HG03103 (cell line): Measurements from ENCODE around the gene RELCH.

Experiments used
- ATAC-seq: cut with Tn5 transposase; IDR thresholded peaks from one replicate; pipeline ENCODE4 v1.9.1; 2021; ENCODE audit warnings: low read depth; ENCODE audit not compliant: unreplicated experiment

The RELCH gene

DNA sequence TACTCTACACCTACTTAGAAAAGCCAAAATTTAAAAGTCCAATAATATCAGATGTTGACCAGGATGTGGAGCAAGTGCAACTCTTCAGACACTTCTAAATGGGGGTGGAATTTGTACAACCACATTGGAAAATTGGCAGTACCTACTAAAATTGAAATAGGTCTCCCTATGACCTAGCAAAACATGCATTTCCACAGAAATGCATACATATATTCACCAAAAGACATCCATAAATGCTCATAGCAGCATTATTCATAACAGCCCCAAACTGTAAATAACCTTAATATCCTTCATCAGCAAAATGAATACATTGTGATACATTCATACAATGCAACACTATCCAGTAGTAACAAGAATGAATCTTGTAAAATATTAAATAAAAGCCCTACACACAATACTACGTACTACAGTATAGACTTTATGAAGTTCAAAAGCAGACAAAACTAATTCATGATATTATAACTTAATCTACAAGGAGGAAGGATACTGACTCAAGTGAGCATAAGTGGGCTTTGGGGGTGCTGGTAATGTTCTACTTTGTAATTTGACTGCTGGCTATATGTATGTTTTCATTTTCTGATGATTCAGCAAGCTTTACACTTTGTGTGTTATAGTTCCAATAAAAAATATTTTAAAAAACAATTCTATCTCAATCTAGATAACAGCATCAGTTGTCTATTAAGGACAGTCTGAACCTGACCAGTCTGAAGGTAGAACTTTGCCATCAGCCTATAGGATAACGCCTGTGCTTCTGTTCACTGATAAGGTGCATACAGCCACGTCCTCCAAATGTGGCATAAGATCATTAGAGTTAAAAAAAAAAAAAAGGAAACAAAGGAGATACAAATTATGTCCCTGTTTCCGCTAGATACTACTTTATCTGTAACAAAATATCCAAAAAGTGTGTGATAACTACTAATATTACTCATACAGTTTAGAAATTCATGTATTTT is 131.4 kb downstream of the RELCH start:
- ATAC-seq = no peak

DNA sequence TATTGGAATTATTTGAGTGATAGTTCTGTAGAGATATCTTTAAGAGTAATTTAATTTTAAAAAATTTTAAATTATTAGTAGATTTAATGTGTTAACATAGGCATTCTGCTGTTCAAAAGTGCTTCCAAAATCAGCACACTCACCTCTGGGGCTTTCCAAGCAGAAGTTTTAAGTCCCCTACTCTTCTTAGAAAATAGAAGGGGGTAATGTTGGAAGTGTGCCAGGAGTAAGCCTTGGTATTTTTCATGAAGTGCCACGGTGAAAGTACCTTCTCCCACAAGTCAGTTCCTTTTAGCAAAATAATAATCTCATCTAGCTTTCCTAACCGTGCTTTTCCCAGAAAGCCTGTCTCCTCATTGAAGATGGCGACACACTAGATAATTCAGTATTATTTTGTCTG is 134.1 kb downstream of the RELCH start:
- ATAC-seq = no peak

DNA sequence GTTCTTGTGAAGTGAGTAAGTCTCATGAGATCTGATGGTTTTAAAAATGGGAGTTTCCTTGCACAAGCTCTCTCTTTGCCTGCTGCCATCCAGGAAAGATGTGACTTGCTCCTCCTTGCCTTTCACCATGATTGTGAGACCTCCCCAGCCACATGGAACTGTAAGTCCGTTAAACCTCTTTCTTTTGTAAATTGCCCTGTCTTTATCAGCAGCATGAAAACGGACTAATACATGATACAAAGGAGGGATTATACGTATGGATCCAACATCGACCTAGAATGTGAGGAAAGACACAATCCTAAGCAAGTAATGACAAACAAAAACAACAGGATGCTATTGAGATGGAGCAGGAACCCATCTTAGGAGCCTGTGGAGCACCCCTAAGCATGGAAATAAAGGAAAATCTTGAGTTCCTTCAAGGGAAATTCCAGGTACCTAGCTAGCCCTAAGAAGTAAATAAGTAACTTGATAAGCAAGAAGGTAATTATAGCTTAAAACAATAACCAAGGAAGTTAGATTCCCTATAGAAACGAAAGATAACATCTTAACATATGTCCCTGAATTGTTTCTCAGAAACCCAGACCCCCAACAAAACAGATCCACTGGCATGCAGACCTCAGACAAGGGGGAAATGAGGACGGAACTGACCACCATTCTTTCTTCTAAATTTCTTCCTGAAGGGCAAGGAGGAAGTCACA is 136.6 kb downstream of the RELCH start:
- ATAC-seq = no peak

DNA sequence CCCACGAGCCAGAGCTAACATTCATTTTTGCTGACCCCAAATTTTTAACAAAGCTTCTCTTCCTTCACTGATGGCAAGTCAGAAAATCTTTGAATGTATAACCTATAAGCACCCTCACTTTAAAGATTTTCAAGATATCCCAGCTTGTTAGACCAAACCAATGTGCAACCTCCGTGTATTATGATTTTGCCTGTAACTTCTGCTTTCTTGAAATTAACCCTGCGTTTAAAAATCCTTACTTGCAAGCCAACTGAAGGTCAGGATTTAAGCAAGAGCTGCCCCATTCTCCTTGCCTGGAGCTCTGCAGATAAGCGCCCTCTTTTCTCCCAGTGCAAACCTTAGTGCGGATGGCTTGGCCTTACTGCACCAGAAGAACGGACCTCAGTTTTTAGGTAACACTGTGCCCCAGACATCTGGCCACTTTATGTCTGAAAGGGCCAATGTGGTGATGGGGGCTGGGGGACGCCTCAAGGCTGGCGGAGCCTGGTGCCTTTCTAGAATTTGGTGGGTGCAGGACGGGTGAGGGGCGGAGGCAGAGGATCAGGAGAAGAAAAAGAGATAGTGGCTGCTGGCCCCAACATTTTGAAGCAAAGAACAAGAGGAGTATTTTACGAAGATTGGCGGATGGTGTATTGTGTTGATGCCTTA is 137.2 kb downstream of the RELCH start:
- no peak for ATAC-seq

DNA sequence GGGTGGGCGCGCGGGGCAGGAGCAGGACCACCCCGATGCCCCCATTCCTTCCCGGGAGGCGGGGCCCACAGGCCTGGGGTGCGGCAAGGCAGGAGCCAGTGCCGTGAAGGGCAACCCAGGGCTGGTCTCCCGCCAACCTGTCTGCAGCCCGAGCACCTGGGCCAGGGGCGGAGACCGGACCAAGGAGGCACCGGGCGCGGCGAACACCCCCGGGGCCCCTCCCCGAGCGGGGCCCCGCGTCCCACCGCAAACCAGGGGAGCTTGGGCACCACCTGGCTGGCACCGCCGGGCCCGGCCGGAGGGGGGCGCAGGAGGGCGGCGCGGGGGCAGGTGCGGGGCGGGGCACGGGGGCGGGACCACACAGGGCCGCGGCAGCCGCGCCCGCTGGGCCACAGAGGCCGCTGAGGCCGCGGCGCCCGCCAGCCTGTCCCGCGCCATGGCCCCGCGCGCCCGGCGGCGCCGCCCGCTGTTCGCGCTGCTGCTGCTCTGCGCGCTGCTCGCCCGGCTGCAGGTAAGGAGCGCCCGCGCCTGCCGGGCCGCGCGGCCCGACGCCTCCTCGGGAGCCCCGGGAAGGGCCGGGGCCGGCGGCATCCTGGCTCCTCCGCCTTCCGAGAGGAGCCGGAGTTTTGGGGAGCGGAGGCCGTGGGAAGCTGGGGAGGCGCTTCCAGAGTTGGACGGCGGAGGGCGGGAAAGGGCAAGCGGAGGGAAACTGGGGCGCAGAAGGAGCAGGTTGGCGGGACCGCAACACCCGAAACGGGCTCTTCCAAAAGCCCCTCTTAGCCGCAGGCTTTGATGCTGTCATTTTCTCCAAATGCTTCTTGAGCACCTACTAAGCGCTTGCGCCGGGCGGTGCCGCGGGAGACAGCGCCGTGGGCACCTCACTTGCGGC is 138.1 kb downstream of the RELCH start, which contains the start of gene TNFRSF11A:
Gene TNFRSF11A (plus strand): TSS at position 394 of the 889 bp plus-strand sequence. CDS start 43 bp downstream, at position 437.
- ATAC-seq = peak; percentile 62

DNA sequence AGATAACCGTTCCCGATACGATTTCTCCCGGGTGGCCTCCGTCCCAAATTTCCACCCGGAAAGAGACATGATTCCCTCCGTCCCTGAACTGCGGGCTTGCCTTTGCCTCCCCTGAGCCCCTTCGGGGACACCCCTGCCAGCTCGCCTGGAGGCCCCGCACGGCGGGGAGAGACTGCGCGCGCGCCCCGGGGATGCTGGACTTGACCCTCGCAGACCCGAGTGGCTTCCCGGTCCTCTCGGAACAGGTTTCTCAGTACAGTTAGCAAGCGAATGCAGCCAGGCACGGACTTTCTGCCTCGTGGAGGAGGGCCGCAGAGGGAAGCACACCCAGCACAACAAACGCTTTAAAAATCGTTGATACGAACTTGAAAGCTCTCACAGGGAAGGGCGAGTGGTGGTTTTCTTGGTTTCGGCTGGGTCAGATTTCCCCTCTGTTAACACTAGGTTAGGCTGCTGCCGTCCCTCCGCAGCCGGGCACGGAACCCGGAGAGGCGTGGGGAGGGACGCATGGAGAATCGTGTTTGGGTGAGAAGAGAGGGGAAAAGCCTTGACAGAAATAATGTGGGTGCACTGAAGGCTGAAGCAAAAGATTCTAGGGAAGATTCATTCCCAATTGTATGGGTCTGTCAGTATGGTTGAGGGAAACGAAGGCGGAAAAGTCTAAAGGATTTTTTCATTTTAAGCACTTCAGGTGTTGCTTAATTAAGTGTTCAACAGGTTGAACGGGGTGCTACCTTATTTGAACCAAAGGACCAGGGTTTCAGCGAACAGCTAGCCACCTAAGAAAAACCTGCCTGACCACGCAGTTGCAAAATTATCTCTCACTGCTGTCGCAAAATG is 139.0 kb downstream of the RELCH start:
- ATAC-seq = no peak

DNA sequence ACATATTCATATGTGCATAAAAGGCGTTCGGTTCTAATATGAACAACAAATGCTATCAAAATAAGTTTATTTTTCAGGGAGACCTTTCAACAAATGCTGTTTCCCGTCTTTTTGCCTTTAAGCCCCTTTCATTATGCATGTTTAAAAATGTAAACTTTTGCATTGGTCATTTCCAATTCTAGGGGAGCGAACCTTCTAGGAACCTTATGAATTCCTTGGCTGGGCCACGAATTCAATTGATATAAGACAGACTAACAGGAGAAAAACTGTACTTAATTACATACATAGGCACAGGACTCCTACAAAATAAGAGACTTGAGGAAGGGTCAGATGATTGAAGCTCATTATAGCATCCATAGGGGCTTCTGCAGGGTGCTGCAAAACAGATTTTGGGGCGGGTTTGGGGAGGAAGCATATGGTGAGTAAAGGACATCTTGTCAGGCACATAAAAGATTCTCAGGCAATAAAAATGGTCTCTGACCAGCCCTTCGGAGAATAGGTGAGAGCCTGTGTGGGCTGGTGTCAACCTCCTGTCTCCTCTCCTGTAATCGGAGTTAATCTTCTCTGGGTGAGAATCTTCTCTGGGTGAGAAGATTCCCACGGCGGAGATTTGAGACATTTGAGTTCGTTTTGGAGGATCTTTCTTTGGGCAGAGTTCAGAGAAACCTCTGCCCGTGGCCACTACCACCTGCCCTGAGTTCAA is 139.7 kb downstream of the RELCH start:
- ATAC-seq = no peak

DNA sequence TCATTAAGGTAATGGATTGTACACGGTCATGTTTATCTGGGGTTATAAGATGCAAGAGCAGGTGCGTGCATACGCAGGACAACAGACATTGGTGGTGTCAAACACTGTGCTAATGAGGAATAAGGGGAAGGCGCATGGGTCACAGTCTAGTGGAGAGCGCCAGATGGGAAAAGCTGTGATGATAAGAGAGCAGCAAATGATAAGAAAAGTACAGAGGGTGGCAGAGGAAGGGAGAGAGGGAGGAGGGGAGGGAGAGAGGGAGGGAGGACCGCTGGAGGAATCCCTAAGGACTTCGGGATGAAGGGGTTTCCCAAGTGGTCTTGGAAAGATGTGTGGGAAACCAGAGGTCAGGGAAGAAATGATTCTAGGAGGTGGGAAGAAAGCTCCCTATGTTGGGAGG is 140.9 kb downstream of the RELCH start:
- no peak for ATAC-seq

DNA sequence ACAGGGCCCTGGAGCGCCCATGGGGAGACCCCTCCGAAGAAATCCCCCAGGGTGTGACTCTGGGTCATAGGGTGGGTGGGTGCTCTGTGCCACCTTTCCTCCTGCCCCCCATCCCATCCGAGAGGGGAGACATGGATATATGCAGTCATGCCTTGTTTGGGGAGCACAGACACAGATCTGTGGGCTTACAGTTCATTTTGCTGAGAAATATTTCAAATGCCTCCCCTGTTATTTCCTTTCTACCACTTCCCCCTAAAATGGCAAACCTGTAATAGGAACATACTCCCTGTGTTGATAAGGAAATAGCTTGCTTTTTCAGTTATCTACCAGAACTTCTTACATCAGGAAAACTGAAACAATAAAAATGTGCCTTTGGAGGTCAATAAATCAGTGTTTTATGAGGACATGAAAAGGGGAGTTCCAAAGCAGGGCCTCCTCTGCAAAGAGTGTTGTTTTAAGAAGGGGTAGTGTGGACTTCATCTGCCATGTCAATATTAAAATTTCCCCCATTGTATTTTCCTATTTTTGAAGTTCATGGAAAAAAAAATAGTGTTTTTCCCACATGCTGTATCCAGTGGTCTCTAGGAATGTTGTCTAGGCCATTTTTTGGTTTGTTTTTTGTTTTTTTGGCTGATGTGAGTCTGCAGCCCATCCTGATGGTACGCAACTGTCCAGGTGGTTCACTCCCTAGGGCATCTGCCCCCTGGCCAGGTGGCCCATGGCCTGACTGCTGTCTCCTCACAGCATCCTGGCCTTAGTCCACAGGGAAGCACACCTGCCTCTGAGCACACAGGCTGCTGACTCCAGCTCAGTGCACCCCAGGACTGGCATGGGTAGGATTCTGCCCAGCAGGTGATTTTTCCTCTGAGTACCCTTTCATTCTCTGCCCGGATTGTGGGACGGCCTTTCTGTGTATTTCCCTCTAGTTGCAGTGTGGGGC is 141.8 kb downstream of the RELCH start:
- no peak for ATAC-seq

DNA sequence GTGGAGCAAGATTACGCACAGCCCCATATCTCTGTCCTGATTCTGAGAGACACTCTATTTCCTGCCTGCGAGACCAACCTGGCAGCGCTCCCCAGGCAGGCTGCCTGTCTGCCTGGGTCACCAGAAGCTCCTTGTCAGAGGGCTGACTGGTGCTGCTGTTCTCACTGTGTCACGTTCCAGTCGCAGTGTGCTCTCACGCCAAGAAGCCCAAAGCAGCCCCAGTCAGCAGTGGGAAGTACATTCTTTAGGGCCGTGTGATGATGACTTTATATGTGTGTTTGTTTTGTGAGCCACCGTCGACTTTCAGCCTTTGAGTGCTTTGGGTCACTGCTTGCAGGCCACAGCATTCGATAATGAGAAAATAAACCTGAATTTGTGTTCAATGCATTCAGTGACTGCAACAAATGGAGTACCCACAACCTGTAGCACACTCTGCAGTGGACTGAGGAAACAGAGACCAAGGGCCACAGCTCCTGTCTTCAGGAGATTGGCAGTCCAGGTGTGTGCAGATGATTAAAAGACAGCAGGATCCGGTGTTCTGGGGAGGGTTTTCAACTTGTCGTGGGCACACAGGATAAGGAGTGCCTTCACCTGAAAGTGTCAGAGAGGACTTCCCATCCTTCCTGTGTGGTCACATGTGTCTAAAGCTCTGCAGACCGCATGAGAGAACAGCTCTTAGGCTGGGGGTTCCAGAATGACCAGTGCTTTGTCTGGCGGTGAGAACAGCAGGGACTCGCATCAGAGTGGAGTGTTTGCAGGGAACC is 142.8 kb downstream of the RELCH start:
- no peak for ATAC-seq

DNA sequence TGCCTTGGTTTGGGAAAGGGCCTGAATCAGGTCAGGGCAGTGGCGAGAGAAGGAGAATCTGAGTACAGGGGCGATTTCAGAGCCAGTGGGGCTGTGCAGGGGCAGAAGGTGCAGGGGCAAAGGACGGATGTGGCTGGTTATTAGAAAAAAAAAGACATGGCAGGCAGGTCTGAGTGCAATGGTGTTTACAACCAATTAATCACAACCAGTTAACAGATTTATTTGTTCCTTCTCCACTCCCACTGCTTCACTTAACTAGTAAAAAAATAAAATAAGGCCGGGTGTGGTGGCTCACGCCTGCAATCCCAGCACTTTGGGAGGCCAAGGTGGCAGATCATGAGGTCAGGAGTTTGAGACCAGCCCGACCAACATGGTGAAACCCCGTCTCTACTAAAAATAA is 143.6 kb downstream of the RELCH start:
- no peak for ATAC-seq

DNA sequence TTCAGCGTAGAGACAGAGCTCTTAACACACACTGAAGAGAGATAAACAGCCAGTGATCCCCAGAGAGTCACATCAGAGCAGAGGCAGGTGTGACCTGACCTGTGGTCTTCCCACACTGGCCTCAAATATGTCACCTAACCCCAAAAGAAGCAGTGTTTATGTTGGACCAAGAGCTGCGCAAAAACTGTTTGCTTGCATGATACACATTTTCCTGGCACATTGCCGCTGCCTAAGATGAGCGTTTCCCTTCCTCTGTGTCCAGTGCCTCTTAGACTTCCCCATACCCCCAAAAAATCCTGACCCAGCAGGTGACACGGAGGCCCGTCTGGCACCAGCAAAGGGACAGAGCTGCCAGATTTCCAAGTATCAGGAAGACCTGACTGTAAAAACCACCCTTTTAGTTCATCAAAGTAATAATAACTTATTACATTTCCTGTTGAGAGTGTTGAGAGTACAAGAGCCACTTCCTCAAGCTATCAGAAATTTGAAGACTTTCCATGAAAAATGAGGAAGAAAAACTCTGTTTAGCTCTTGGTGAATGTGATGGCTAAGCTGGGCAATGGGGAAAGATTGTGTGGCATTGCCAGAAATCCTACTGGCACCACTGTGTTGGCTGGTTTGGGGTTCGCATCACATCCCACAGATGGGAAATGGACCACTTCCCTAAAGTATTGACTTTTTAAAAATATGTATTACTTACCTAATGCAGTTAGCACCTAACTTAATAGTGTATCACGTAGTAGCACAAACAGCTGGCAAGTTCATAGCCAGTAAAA is 144.7 kb downstream of the RELCH start:
- ATAC-seq = no peak

DNA sequence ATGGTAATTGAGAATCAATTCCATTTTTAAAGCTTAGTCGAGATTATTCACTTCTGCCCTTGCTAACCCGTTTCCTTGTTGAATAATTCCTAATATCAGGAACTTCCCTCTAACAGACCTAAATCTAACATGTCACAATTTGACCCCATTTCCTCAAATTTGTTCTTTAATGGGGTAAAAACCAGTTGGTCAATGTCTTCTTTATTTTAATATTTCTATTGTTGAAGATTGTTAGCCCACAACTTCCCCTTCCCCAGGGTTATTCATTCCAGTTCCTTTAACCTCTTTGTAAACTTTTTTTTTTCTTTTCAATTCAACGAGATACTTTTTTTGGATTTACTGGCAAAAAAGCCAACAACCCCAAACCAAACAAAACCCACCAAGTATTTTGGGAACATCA is 145.4 kb downstream of the RELCH start:
- no peak for ATAC-seq

DNA sequence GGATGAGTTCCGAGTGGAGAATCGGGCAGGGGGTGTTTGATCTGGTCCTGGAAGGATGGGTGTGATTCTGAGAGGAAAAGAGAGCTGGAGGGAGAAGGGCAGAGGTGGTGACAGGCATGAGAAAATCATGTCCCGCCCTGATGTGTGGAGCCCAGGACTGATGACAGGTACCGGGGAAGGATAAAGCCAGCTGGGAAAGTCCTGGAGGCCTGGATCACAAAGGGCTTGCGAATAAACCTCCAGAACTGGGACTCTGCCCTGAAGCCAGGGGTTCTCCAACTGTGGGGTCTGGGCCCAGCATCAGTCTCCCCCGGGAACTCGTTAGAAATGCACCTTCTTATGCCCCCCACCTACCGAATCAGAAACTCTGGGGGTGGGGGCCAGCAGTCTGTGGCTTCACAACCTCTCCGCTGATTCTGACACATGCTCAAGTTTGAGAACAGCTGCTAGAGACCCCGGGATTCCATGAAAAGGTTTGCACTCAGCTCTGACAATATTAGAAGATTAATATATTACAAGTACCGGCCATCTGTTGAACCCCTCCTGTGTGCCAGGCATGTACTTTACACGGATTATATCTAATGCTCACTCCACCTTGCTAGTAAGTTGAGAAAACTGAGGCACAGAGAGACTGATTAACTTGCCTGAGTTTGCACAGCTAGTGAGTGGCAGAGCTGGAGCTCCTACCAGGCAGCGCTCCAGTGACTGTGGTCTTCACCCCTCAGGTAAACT is 146.1 kb downstream of the RELCH start:
- ATAC-seq = no peak

DNA sequence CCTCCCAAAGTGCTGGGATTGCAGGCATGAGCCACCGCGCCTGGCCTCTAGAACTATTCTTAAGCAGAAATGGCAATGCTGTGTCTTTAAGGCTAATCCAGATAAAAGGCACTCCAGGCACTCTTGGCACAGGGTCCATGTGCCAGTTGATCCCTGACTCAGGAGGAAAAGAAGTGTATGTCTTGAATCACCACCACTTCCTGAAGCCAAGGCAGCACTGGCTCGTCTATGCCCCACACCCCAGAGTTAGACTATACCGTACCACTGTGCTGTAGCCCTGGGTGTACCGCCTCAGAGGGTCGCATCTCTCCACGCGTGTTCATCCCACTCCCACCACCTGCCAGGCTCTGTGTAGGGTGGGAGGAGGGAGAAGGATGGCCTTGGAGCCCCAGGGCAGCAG is 147.1 kb downstream of the RELCH start:
- no peak for ATAC-seq

DNA sequence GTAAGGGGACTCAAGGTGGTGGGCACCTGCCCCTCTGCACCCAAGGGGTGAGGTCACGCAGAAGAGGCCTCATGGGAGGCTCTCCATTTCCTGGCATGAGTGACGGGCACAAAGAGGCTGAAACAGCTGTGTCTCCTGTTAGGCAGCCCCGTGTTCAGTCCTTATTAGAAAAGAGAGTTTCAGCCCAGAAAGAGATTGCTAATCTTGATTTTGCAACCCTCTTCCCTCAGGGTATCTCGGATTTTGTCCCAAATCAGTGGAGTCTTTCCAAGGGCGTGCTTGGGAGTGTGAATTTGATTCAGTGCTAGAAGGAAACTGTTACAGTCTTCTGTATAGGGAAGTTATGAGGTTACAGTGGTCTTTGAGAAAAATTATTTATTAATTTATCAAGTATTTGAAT is 148.4 kb downstream of the RELCH start:
- no peak for ATAC-seq
